OCI-LY1 (cell line): ENCODE measurements around the gene VASP.

ENCODE experiments used
- CTCF ChIP-seq: fragments of 200-600 bp; sonication (generic), shearing (Covaris generic); IDR thresholded peaks from 2 replicates; pipeline ENCODE4 v1.5.1; 2017; ENCODE audit warnings: mild to moderate bottlenecking, antibody characterized with exemption, low read length, moderate library complexity, mixed read lengths
- EZH2 ChIP-seq: fragments of 200-600 bp; sonication (generic), shearing (Covaris generic); IDR thresholded peaks from 2 replicates; pipeline ENCODE4 v1.8.0; 2017; ENCODE audit warnings: borderline replicate concordance, mixed run types, mild to moderate bottlenecking, antibody characterized with exemption, low read length, moderate library complexity, mixed read lengths

GRCh38 chr19:45478454-45479238, 28.6 kb upstream of the VASP start:
- TF ChIP-seq CTCF: peak; percentile 93
- TF ChIP-seq EZH2: no peak
